Liver (tissue), 3 donors: ENCODE measurements around the gene AKAP13.

Experiments
- TAF1 ChIP-seq: conservative IDR thresholded peaks from 2 replicates; pipeline ENCODE4 v1.6.1; 2016; ENCODE audit warnings: antibody characterized with exemption, mild to moderate bottlenecking
- TF ChIP-seq, protein P1 (sequence below): fragments of 150-350 bp; IDR thresholded peaks from 2 replicates; pipeline ENCODE4 v1.5.1; 2017; ENCODE audit warnings: improper control_type of control experiment, low read depth, low read length; ENCODE audit not compliant: missing input control
- donor health status: healthy.
- donor health status: healthy.

DNA sequence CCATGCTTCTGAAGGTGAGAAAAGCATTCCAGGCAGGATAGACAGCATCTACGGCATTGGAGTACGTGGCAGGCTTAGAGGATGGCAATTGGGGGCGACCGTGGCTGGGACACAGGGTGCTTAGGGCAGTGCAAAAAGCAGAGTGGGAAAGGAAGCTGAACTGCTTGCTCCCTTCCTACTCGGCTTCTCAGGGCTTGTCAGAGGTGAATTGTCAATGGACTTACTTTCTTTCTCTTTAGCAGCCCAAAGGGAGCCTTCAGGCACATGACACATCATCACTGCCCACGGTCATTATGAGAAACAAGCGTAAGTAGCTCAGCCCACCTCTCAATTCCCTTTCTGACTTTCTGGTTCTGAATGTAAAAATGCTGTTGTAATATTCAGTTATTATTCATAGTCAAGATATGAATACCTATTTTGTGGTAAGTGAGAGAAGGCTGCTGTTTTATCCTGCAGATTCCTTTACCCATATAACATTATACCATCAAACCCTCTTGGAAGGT is 330.0 kb downstream of the AKAP13 start:
- TF ChIP-seq, protein P1, sequence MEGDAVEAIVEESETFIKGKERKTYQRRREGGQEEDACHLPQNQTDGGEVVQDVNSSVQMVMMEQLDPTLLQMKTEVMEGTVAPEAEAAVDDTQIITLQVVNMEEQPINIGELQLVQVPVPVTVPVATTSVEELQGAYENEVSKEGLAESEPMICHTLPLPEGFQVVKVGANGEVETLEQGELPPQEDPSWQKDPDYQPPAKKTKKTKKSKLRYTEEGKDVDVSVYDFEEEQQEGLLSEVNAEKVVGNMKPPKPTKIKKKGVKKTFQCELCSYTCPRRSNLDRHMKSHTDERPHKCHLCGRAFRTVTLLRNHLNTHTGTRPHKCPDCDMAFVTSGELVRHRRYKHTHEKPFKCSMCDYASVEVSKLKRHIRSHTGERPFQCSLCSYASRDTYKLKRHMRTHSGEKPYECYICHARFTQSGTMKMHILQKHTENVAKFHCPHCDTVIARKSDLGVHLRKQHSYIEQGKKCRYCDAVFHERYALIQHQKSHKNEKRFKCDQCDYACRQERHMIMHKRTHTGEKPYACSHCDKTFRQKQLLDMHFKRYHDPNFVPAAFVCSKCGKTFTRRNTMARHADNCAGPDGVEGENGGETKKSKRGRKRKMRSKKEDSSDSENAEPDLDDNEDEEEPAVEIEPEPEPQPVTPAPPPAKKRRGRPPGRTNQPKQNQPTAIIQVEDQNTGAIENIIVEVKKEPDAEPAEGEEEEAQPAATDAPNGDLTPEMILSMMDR: no peak
- no peak for TF ChIP-seq TAF1
